GM19023 (cell line): ENCODE data around the gene ITFG2.

Experiments used
- ATAC-seq: cut with Tn5 transposase; IDR thresholded peaks from one replicate; pipeline ENCODE4 v1.9.1; 2021; ENCODE audit warnings: mild to moderate bottlenecking, moderate library complexity; ENCODE audit not compliant: unreplicated experiment

ITFG2 gene

DNA sequence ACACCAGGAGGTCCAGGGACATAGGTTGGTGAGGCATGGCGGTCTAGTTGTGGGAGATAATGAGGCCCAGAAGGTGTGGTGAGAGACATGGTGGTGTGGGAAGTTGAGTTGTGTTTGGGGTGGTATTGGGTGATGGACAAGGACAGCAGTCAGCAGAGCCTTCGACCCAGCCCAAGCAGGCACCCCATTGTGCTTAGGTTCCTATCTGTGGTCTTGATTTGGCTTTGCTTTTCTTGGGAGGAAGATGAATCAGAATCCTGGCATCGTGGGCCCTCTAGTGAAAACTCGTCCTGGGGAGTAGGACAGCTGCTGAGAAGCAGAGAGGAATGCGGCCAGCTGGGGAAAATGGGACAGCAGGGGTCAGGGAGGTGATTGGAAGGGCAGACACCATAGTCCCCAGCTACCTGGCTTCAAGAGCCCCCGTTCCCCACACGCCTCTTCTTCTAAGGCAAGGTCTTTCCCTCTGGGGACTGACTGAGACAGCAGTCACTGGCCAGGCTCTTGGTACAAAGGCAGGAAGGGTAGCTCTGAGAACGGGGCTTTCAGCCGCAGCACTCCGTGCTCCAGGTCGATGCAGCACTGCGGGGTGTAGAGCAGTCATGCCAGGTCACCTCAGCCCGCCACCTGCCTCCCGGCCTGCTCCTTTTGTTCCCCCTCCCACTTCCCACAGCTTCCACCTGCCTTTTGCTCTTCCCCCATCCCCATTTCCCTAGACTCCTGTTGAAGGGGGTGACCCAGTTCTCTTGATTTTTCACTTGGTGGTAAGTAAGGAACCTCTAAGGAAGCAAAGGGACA, 14.4 kb downstream of the ITFG2 start:
- no peak for ATAC-seq

DNA sequence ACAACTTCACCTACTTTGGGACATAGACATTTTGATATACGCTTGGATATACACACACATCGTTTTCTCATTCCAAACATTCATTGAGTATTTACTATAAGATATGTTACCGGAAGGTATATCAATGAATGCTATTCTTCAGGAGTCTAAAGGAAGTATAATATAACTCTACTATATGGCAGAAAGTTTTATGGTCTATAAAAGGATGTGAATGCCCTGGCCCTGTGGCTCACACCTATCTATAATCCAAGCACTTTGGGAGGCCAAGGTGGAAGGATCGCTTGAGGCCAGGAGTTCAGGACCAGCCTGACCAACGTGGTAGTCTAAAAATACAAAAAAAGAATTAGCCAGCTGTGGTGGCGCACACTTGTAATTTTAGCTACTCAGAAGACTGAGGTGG, 16.8 kb downstream of the ITFG2 start:
- ATAC-seq, result no peak

DNA sequence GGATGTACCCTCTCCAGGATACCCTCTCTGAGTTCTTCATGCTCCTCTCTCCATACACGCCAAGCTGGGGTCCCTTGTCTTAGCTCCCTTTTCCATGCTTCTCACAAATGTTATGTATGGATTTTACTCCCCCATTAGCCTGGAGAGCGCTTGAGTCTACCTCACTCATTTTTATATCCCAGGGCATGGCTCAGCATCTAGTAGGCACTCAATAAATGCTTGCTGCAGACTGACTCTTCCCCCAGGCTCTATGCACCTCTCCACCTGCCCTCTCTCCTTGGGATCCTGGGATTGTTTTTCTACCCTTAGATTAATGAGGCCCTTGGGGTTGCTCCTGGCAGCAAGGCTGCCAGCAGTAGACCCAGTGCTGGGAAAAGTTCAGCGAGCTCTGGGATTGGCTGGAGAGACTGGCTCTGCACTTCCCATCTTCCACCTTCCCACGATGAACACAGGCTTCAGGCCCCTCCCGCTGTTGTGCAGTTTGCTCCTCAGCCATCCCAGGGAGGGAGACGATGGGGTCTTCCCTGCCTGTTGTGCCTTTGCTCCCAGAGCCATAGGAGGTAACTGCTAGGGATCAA, 20.2 kb downstream of the ITFG2 start:
- ATAC-seq, result no peak

DNA sequence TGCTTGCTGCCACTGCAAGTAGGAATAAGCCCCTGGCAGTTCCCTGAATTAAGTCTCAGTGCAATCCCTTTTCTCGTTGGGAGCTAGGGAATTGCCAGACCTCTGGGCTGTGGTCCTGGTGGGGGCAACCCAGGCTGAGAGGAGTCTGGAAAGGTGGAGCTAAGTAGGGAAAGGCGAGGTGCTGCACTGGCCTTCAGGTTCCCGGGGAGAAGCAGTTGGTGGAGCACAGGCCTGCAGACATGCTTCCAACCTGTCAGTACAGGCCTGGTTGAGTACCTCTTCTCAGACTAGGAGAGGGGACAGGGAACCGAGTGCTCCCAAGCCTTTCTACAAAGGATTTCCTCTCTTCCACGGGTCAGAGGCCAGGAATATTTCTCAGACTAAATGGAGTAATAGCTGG, 20.9 kb downstream of the ITFG2 start:
- no peak for ATAC-seq

DNA sequence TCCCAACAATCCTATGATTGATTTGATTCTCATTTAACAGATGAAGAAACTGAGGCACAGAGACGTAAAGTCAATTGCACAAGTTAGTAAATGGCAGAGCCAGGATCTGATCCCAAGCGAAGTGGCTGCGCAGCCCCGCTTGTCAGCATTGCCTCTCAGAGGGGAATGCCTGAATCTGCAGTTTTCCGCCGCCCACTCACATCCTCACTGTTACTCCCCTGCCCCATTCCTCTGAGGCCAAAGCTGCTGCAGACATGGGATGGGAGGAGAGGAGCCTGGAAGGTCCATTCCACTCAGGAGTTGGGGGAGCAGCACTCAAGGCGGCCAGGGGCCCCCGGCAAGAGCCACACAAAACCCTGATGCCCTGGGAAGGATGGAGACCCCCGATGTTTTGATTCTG, 21.3 kb downstream of the ITFG2 start:
- no peak for ATAC-seq

DNA sequence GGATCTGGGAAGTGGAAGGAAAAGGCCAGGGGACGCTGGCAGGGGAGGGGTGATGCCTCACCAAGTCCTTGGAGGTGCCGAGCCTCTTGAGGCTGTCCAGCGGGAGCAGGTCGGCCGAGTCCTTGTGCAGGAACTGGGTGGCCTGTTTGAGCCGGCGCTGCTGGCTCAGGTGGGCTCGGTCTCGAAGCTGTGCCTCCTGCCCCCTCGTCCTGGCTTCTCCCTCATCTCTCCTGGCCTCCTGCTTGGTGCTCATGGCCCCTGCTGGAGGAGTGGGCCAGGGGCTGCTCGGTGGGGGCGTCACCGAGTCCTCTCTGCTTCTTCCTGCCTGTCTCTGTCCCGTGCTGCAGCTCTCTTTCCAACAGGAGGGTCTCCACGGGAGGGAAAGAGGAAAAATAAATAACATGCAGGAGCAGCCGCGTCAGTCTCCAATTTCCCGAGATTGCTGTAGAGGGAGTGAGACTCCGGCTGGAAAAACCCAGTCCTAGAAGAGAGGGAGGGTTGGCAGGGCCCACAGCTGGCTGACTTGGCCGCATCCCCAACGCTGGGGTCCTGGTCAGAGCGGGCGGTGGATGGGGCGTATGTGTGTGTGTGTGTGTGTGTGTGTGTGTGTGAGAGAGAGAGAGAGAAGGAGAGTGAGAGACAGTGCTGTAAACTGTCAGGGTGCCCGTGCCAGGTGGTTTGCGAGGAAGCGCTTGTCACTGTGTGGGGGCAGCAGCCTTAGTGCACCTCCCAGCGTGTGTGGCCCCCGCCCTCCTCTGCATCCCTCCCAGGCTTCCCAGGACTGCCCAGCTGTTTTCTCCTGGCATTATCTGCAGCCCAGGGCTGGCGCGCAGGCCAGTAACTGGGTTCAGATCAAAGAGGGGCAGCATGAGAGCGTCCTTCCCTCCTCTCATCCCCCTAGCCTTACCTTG, 22.4 kb downstream of the ITFG2 start, which contains the start of gene NRIP2:
Gene NRIP2 (minus strand): TSS at position 455 of the 911 bp plus-strand sequence. CDS start 52 bp downstream, at position 403.
- no peak for ATAC-seq

DNA sequence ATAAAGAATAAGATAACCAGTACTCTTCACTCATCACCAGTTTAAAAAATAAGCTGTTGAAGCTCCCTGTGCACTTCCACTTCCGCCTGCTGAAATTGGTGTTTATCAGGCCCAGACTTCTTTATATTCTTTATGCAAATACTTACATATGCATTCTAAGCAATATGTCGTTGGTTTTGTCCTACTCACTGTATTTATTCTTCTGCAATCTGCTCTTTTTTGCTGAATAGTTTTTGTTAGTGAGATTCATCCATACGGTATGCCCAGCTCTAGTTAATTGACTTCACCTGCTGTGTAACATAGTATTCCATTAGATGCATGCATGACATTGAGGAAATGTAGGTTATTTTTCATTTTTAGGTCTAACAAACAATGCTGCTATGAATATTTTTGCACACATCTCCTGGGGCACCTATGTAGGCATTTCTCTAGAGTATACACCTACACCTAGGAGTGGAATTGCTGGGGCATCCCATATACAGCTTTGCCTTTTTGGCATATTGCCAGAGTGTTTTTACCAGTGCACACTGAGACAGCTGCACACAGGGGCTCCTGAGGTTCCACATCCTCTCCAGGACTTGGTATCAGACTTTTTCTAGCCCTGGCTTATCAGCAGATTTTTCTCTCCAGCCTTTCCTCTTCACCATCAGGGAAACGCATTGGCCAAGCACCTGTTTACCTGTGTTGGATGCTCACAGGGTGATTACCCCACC, 23.4 kb downstream of the ITFG2 start:
- ATAC-seq, result no peak

DNA sequence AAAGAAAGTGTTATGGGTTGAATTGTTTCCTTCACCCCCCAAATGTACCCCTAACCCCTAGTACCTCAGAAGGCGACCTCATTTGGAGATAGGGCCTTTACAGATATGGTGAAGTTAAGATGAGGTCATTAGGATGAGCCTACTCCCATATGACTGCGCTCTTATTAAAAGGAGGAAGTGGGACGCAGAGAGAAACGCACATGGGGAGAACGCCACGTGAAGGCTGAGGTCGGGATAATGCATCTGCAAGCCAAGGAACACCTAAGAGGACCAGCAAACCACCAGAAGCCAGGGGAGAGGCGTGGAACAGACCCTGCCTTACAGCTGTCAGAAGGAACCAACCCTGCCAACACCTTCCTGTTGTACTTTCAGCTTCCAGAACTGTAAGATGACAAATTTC, 24.1 kb downstream of the ITFG2 start:
- no peak for ATAC-seq

DNA sequence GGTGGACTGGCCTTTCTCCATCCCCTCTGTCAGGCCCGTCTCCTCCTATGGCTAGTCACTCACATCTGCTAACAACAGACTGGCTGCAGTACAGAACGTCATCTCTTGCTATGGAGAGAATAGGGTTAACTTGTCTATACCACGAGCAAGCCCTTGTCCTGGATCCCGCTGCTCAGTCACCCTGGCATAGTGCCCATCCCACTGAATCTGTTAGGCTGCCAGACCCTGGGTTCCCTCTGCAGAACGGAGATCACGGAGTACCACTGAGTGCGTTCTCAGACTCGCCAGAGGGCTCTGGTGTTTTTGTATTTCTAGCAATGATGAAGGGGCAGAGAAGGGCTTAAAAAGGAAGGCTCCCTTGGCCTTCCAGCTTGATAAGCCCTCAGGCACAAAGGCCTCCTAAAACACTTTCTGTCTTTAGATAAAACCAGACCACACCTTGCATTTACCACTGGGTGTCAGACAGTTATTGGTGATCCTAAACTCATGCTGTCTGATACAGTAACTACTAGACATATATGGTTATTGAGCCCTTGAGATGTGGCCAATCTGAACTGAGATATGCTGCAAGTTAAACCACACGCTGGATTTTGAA, 28.7 kb downstream of the ITFG2 start:
- no peak for ATAC-seq

DNA sequence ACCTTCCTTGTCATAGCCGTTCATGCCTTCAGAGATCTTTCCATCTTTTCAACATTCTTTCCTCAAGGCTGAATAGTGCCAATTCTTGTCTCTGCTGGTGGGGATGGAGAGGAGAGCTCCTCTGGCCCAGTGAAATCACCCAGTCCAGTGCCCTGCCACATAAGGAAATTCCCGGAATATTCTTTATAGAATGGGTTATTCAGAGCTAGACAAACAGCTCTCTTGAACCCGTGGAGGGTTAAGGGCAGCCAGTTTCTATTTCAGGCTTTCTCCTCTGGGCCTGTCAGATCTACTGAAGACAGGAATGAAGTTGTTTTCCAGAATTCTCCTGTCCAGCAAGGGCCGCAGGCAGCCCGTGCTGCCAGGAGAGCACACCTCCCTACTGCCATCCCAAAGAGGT, 30.5 kb downstream of the ITFG2 start:
- no peak for ATAC-seq

DNA sequence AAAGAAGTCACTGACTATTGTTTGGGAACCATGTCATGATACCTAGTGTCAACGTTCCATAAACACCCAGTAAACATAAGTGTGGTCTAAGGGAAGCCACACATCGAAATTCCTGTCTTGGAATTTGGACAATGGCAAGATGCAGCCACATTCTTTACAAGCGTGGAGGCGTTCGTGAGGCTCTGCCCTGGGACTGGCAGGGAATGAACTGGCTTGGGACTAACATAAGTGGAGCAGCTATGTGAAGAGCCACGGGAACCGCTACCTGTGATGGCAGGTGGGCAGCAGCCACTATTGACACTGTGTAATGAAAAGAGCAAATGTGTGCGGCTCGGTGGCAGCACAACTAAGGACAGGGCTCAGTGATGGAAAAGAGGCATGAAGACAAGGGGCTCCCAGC, 32.3 kb downstream of the ITFG2 start:
- ATAC-seq, result no peak

DNA sequence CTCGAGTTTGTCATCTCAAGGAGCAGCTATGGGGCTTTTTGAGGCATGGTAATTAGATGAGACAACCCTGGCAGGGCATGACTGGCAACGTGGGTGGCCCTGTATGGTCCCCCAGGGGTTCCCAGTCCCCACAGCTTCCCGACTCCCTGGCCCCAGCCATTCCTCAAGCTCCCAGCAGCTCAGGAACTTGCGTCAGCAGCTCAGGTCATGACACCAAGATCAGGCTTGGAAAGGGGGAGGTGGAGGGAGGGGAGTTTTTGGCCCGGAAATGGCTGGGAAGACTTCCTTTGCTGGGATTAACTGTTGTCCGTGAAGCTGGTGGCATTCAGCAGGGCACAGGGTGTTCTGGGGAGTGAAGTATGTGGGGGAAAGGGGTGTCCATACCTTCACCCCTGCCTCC, 32.8 kb downstream of the ITFG2 start:
- ATAC-seq, result no peak

DNA sequence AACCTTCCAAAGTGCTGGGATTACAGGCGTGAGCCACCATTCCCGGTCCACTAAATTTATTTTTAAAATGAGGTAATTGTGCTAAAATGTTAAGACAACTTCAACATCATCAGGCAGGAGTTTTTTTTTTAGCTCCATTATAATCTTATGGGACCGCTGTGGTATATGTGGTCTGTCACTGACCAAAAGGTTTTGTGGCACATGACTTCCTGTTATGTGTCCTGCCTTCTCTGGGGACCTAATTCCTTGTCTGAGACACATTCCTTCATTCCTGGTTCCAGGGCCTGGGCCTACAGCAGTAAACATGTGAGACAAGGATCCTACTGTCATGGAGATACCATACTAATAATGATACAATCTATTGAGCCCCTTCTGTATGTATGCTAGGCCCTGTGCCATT, 39.5 kb downstream of the ITFG2 start:
- no peak for ATAC-seq

DNA sequence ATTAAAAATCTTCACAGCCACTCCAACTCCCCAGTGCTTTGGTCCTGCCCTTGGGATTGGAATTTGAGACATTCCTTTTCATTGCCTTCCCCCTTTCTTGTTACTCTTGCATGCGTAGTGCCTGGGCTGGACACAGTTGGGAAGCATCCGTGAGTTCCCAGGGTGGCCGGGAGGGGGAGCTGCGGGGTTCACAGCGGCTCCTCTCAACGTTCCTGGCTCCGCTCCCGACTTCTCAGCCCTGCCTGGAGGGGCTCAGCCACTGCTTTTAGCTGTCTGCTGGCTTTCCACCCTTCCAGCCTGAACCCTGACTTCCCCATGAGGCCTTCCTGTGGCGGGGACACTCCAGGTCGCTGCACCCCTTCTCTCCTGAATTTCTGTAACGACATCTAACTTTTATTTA, 41.2 kb downstream of the ITFG2 start:
- no peak for ATAC-seq

DNA sequence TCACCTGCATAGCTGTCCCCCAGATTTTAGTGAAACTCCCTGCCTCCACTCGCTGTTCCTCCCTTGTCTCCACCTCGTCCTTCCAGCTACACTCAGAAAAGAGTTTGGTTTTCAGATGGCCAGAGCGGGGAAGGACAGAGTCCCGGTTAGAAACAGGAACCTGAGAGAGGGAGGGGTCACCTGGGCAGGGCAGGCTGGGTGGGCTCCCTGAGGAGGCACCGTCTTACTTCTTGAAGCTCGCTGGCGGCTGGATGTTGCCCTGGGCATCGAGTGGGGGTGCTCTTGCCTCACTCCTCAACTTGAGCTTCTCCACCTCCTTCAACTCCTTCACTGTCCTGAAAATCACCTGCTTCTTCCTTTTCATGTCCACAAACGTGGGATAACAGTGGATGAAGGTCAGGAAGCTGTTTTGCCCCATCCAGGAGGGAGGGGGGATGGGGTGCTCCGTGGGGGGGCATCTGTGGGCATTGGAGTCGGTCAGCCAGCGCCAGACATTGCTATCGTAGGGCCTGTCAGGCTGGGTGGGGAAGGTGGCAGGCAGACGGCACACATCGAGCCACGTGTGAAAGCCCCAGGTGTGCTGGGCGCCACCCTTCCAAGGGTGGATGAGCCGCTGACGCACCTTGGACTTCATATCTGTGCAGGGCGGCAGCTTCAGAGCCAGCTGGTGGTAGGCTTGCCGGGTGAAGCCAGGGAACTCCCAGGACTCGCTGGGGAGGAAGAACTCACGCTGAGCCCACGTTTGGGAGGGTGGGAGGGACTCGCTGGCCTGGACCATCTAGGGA, 42.4 kb downstream of the ITFG2 start:
- no peak for ATAC-seq

DNA sequence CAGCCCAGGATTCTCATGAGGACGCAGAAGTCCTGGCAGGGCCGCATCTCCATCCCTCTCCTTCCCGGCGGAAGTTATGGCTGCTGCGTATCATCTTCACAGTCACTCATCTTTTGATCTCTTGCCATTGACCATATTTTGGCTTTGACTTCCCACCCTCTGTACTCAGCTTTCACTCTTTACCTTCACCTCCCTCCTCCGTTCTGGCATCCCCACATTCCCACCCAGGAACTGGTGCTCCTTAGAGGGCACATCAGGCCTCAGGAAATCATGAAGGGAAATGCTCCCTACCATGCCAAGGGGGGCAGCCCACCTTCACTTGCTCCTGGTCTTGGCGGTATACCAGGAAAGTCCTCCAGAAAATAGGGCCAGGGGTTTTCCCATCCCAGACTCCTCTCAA, 43.1 kb downstream of the ITFG2 start:
- no peak for ATAC-seq

DNA sequence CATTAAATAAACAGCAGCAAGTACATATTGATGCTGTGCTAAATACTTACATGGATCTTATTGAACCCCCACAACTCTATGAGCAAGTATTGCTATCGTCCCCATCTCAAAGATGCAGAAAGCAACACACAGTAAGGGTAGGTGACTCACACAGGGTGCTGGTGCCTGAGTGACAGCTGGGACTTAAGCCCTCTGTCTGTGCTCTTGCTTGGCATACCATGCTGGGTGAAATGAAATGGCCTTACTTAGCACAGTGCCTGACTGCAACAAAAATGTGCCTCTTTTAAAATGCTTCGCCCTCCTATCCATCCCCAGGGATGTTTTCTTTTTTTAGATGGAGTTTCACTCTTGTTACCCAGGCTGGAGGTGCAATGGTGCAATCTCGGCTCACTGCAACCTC, 43.6 kb downstream of the ITFG2 start:
- ATAC-seq, result no peak

DNA sequence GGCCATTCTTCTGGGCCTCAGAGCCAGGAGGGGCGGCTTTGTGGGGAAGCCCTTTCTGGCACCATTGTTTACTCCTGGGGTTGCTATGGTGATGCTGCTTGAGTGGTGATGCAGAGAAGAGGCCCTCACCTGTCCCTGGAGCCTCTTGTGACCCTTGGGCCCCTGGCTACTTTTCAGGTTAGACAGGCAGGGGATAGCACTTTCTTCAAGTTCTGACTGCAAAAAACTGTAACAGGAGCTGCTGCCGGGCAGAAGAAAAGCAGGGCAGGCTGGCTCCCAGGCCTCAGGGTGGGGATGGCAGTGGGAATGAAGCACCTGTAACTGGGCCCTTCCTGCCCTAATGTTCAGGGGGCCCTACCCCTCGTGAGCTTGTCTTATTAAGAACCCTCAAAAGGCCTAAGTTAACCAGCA, 44.6 kb downstream of the ITFG2 start, which contains the start of gene TEX52:
Gene TEX52 (minus strand): TSS at position 19 of the 411 bp plus-strand sequence. CDS start 13 bp downstream, at position 6.
- ATAC-seq, result no peak

DNA sequence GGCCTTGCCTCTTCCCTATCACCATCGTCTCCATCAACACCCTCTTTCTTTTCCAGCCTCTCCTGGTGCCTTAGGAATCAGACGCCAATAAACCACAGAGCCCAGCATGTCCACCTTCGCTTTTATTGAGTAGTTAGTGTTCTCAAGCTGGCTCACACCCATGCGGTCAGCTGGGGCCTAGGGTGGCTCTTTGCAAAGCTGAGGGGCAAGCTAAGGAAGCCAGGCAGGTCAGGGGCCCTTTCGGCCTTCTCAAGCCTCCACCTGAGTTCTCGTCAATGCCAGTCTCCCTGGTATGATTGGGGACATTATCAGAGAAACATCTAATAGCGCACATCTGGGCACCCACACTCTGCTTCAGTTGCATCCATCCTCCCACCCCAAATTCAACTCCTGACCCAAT, 45.1 kb downstream of the ITFG2 start:
- no peak for ATAC-seq

DNA sequence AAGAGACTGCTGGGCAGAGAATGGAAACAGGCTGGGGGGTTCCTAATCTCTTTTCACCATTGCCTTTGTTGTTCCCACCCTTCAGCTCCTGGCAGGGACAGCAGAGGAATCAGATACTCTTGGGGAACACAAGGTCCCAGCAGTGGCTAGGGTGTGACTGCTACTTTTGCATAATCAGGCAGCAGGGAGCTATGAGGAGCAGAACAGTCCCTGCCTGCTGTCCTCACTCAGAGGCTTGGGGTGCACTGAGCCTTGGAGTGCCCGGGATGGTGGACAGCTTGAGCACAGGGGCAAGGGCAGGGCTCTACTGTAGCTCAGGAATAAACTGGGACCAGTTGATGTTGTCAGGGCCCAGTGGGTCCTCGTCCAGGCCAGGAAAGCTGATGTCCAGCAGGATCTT, 45.9 kb downstream of the ITFG2 start:
- ATAC-seq, result no peak
